MM.1S (cell line): ENCODE results near the gene CFHR5.
"Not testable (repeated sequence)": the region's sequence is repeated elsewhere in the genome, so short reads cannot be mapped to it uniquely, and the experiment has no call there.

Source experiments
- DNase-seq: peaks from one replicate; pipeline ENCODE4 v3.0.0-alpha.2; 2015
- H2AFZ ChIP-seq: fragments of 300-600 bp; sonication (generic); 2 replicates; pipeline ENCODE4 v1.6.0; 2016; ENCODE audit warnings: antibody characterized with exemption, low read length
- H3F3A ChIP-seq: fragments of 300-600 bp; sonication (generic); 2 replicates; pipeline ENCODE4 v1.6.1; 2016; ENCODE audit warnings: mild to moderate bottlenecking, antibody characterized with exemption, low read length, moderate library complexity, mixed read lengths; ENCODE audit not compliant: insufficient read depth
- H3K27ac ChIP-seq: fragments of 300-600 bp; sonication (generic); 2 replicates; pipeline ENCODE4 v1.5.1; 2016; ENCODE audit warnings: mild to moderate bottlenecking, low read length
- H3K27me3 ChIP-seq: fragments of 300-600 bp; sonication (generic); replicated peaks from 2 replicates; pipeline ENCODE4 v1.6.0; 2016; ENCODE audit warnings: low read length; ENCODE audit not compliant: insufficient read depth
- H3K36me3 ChIP-seq: fragments of 300-600 bp; sonication (generic); replicated peaks from 2 replicates; pipeline ENCODE4 v1.6.1; 2016; ENCODE audit warnings: mild to moderate bottlenecking, low read length, mixed read lengths; ENCODE audit not compliant: insufficient read depth
- H3K4me1 ChIP-seq: fragments of 300-600 bp; sonication (generic); 2 replicates; pipeline ENCODE4 v1.6.1; 2016; ENCODE audit warnings: low read length, mixed read lengths
- H3K4me2 ChIP-seq: fragments of 300-600 bp; sonication (generic); 2 replicates; pipeline ENCODE4 v1.6.0; 2016; ENCODE audit warnings: low read depth, low read length
- H3K4me3 ChIP-seq: fragments of 300-600 bp; sonication (generic); 2 replicates; pipeline ENCODE4 v1.5.1; 2016; ENCODE audit warnings: low read length, mixed read lengths
- H3K79me2 ChIP-seq: fragments of 300-600 bp; sonication (generic); 2 replicates; pipeline ENCODE4 v1.6.1; 2016; ENCODE audit warnings: mixed run types, low read length, mixed read lengths
- H3K9ac ChIP-seq: fragments of 300-600 bp; sonication (generic); 2 replicates; pipeline ENCODE4 v1.6.1; 2016; ENCODE audit warnings: low read length, mixed read lengths
- H3K9me2 ChIP-seq: fragments of 300-600 bp; sonication (generic); replicated peaks from 2 replicates; pipeline ENCODE4 v1.6.1; 2016; ENCODE audit warnings: mild to moderate bottlenecking, low read length, mixed read lengths; ENCODE audit not compliant: insufficient read depth
- H3K9me3 ChIP-seq: fragments of 300-600 bp; sonication (generic); replicated peaks from 2 replicates; pipeline ENCODE4 v1.6.1; 2016; ENCODE audit warnings: mild to moderate bottlenecking, low read length, mixed read lengths; ENCODE audit not compliant: insufficient read depth
- H4K20me1 ChIP-seq: fragments of 300-600 bp; sonication (generic); 2 replicates; pipeline ENCODE4 v1.6.1; 2016; ENCODE audit warnings: mild to moderate bottlenecking, low read length, moderate library complexity, mixed read lengths; ENCODE audit not compliant: insufficient read depth
- CTCF ChIP-seq: fragments of 300-600 bp; sonication (generic); IDR thresholded peaks from 2 replicates; pipeline ENCODE4 v1.5.1; 2016; ENCODE audit warnings: antibody characterized with exemption, low read length, mixed read lengths
- EZH2 ChIP-seq: fragments of 300-600 bp; sonication (generic); optimal IDR thresholded peaks from 2 replicates; pipeline ENCODE3; 2017; ENCODE audit warnings: low read depth, mild to moderate bottlenecking, antibody characterized with exemption, low read length, mixed read lengths
- EZH2phosphoT487 ChIP-seq: fragments of 300-600 bp; sonication (generic); IDR thresholded peaks from 2 replicates; pipeline ENCODE4 v1.6.1; 2018; ENCODE audit warnings: antibody characterized with exemption, low read length

Gene CFHR5

GRCh38 chr1:196980859-196981258 is 3.5 kb downstream of the CFHR5 start:
- Histone ChIP-seq H3K9me3 (no peaks in the 10 kb centered on the region), H3K36me3 (no peaks in the 10 kb centered on the region), H3K27me3 (no peaks in the 10 kb centered on the region), H2AFZ (no peak overlapping the region), H3F3A (no peaks in the 10 kb centered on the region), H3K27ac (no peak overlapping the region), H3K4me3 (no peak overlapping the region), H4K20me1 (no peaks in the 10 kb centered on the region), H3K79me2 (no peaks in the 10 kb centered on the region), H3K9me2 (no peaks in the 10 kb centered on the region), H3K9ac (no peak overlapping the region), H3K4me2 (no peak overlapping the region), H3K4me1 (no peaks in the 10 kb centered on the region)
- TF ChIP-seq EZH2phosphoT487: no peak
- no peak for TF ChIP-seq EZH2
- TF ChIP-seq CTCF: no peak
- no peak for DNase-seq

- H3K79me2 ChIP-seq, H2AFZ ChIP-seq, H3K9me2 ChIP-seq, H3K4me1 ChIP-seq, H3K27ac ChIP-seq, H3K4me3 ChIP-seq, H3K27me3 ChIP-seq, H3F3A ChIP-seq, H3K9ac ChIP-seq, DNase-seq, H3K9me3 ChIP-seq, H3K4me2 ChIP-seq, H4K20me1 ChIP-seq, H3K36me3 ChIP-seq: not testable (repeated sequence)
Observed at GRCh38 chr1:196982247-196982646, 4.9 kb downstream of the CFHR5 start.

GRCh38 chr1:196991919-196992651 is 14.7 kb downstream of the CFHR5 start:
- H3F3A ChIP-seq, DNase-seq, H4K20me1 ChIP-seq, H3K9me3 ChIP-seq, H3K4me2 ChIP-seq, H3K9ac ChIP-seq, H2AFZ ChIP-seq, H3K9me2 ChIP-seq, H3K36me3 ChIP-seq, H3K4me1 ChIP-seq, H3K27ac ChIP-seq, H3K79me2 ChIP-seq, H3K4me3 ChIP-seq, H3K27me3 ChIP-seq: not testable (repeated sequence)

GRCh38 chr1:196993916-196994315 is 16.6 kb downstream of the CFHR5 start:
- H3K36me3 ChIP-seq: no peaks in the 10 kb centered on the region
- TF ChIP-seq CTCF: no peak
- no peak for TF ChIP-seq EZH2
- no peak for TF ChIP-seq EZH2phosphoT487
- DNase-seq: no peak
- H3K4me1 ChIP-seq: no peaks in the 10 kb centered on the region
- H3K9me3 ChIP-seq: no peaks in the 10 kb centered on the region
- no peaks in the 10 kb centered on the region for H3K79me2 ChIP-seq
- H4K20me1 ChIP-seq: no peaks in the 10 kb centered on the region
- H3K9ac ChIP-seq: no peak overlapping the region
- no peaks in the 10 kb centered on the region for H3K27me3 ChIP-seq
- H3K9me2 ChIP-seq: no peaks in the 10 kb centered on the region
- H3K27ac ChIP-seq: no peak overlapping the region
- H3K4me2 ChIP-seq: no peak overlapping the region
- no peak overlapping the region for H3K4me3 ChIP-seq
- H3F3A ChIP-seq: no peaks in the 10 kb centered on the region
- H2AFZ ChIP-seq: no peak overlapping the region
